IPS-11a (cell line): ENCODE results near the gene CNTD1.
A peak's percentile ranks its signal among the peaks of the same experiment; 100 is the strongest.

Experiments used
- H3K4me3 ChIP-seq: one replicate; pipeline ENCODE4 v1.5.1; 2013; ENCODE audit warnings: low read depth, low read length, control low read depth

Gene CNTD1

GRCh38 chr17:42779304-42779935, 19.2 kb upstream of the CNTD1 start:
- no peak overlapping the region for H3K4me3 ChIP-seq

GRCh38 chr17:42779936-42780850, 18.5 kb upstream of the CNTD1 start, which contains the start of gene WNK4:
Gene WNK4, plus strand, starts transcription at chr17:42780610. Its CDS starts 89 bp downstream, at chr17:42780699.
- peak within 1 kb of the TSS; percentile 43 for H3K4me3 ChIP-seq

- H3K4me3 ChIP-seq, result peak overlapping the region; percentile 43
These were observed 17.6 kb upstream of the CNTD1 start for GRCh38 chr17:42780851-42781638.

GRCh38 chr17:42781639-42782165, 17.0 kb upstream of the CNTD1 start:
- H3K4me3 ChIP-seq, result no peak overlapping the region

- H3K4me3 ChIP-seq, result no peak overlapping the region
These were observed 16.2 kb upstream of the CNTD1 start for GRCh38 chr17:42782166-42783061.

GRCh38 chr17:42783062-42783790, 15.4 kb upstream of the CNTD1 start:
- H3K4me3 ChIP-seq, result no peak overlapping the region

GRCh38 chr17:42783791-42784138, 14.9 kb upstream of the CNTD1 start:
- H3K4me3 ChIP-seq, result no peak overlapping the region

- H3K4me3 ChIP-seq, result no peak overlapping the region
These were observed 14.3 kb upstream of the CNTD1 start for GRCh38 chr17:42784409-42784808.

- no peak overlapping the region for H3K4me3 ChIP-seq
These were observed 13.7 kb upstream of the CNTD1 start for GRCh38 chr17:42784811-42785592.

GRCh38 chr17:42787266-42787665, 11.4 kb upstream of the CNTD1 start:
- no peak overlapping the region for H3K4me3 ChIP-seq

- no peak overlapping the region for H3K4me3 ChIP-seq
These were observed 6.7 kb upstream of the CNTD1 start for GRCh38 chr17:42791948-42792347.

- H3K4me3 ChIP-seq, result no peak overlapping the region
These were observed 6.1 kb upstream of the CNTD1 start for GRCh38 chr17:42792545-42792944.

GRCh38 chr17:42795061-42795460, 3.6 kb upstream of the CNTD1 start:
- no peak overlapping the region for H3K4me3 ChIP-seq

- no peak overlapping the region for H3K4me3 ChIP-seq
These were observed 3.2 kb upstream of the CNTD1 start for GRCh38 chr17:42795465-42795864.

- H3K4me3 ChIP-seq, result no peak overlapping the region
These were observed 2.4 kb upstream of the CNTD1 start for GRCh38 chr17:42796066-42796758.

GRCh38 chr17:42797067-42798007, 1.3 kb upstream of the CNTD1 start:
- peak overlapping the region; percentile 98 for H3K4me3 ChIP-seq

- H3K4me3 ChIP-seq, result peak overlapping the region; percentile 98
These were observed 664 bp upstream of the CNTD1 start for GRCh38 chr17:42798011-42798382.
